Liver (tissue), 3 donors: Measurements from ENCODE around the gene PRKACA.

Experiments
- CTCF ChIP-seq: fragments of 150-350 bp; IDR thresholded peaks from 2 replicates; pipeline ENCODE4 v1.5.1; 2017; ENCODE audit warnings: improper control_type of control experiment, low read depth, low read length; ENCODE audit not compliant: missing input control
- RXRA ChIP-seq, 2 donors: IDR thresholded peaks; 2 replicates each; pipeline ENCODE4 v1.6.1; 2017 to 2018; ENCODE audit warnings: antibody characterized with exemption in 2 of 2, mild to moderate bottlenecking in 1 of 2
- donor health status: healthy.
- donor health status: healthy.

GRCh38 chr19:14166999-14167575, 49.5 kb upstream of the PRKACA start:
- no peak for TF ChIP-seq CTCF
- no peak for TF ChIP-seq RXRA (IDR thresholded peaks at IDR 0.05)
